ENCODE data around the gene ITLN2.

ITLN2 gene

GRCh38 chr1:160953030-160953429 is 1.6 kb downstream of the ITLN2 start:
- Histone ChIP-seq H3K27ac (ENCODE audit: extremely low read depth, low read depth, low read length) (no peak overlapping the region), H3K4me3 (ENCODE audit: low read depth, low read length) (no peak overlapping the region), H3K9me3 (ENCODE audit: control insufficient read depth, insufficient read depth, low read depth, low read length) (no peaks in the 10 kb centered on the region), H3K4me1 (ENCODE audit: control insufficient read depth, insufficient read depth, low read length) (no peaks in the 10 kb centered on the region), H3K36me3 (ENCODE audit: control insufficient read depth in 2 of 2, insufficient read depth in 1 of 2, low read length in 2 of 2) (no peaks in the 10 kb centered on the region)
- ChIA-PET POLR2A (no interaction called here), CTCF (interaction anchor here (0.5 to 6.7 kb wide), 28 partner anchors 10 to 525 kb away, joined by 3 to 132 read pairs (median 4); partner anchors contain the start of gene KLHDC9)
- no peak for TF ChIP-seq ZNF76 (tag by site-specific recombination; IDR thresholded peaks at IDR 0.05; ENCODE audit: borderline replicate concordance, low read depth)
- TF ChIP-seq ZNF280D (tag by site-specific recombination; IDR thresholded peaks at IDR 0.05) = no peak
- no peak for TF ChIP-seq KLF7 (tag by site-specific recombination; IDR thresholded peaks at IDR 0.05; ENCODE audit: borderline replicate concordance)
- no peak for TF ChIP-seq ZBTB11 (tag by site-specific recombination; conservative IDR thresholded peaks at IDR 0.05; ENCODE audit: low read depth)
- TF ChIP-seq KLF1 (tag by site-specific recombination; IDR thresholded peaks at IDR 0.05) = no peak
- TF ChIP-seq ZNF266 (tag by site-specific recombination; IDR thresholded peaks at IDR 0.05; ENCODE audit: low read depth) = no peak
- TF ChIP-seq TSHZ1 (tag by site-specific recombination; IDR thresholded peaks at IDR 0.05; ENCODE audit: borderline replicate concordance) = no peak
- no peak for TF ChIP-seq ZNF211 (tag by site-specific recombination; IDR thresholded peaks at IDR 0.05; ENCODE audit: low read depth)
- TF ChIP-seq ZNF223 (tag by site-specific recombination; IDR thresholded peaks at IDR 0.05) = no peak
- TF ChIP-seq YY2 (tag by site-specific recombination; IDR thresholded peaks at IDR 0.05) = no peak
- no peak for TF ChIP-seq ZNF121 (tag by site-specific recombination; IDR thresholded peaks at IDR 0.05)
- TF ChIP-seq ZNF341 (tag by site-specific recombination; IDR thresholded peaks at IDR 0.05; ENCODE audit: low read depth) = no peak
- TF ChIP-seq TRIM28 (IDR thresholded peaks at IDR 0.05; ENCODE audit: borderline replicate concordance, low read length) = no peak

- TF ChIP-seq ZNF704 (tag by site-specific recombination; IDR thresholded peaks at IDR 0.05) (no peak), ZBTB8A (tag by site-specific recombination; IDR thresholded peaks at IDR 0.05) (no peak), ZNF146 (tag by site-specific recombination; IDR thresholded peaks at IDR 0.05) (no peak), SCRT2 (tag by site-specific recombination; IDR thresholded peaks at IDR 0.05) (no peak), ZNF341 (tag by site-specific recombination; IDR thresholded peaks at IDR 0.05; ENCODE audit: low read depth) (no peak), ZNF707 (tag by site-specific recombination; IDR thresholded peaks at IDR 0.05) (no peak), SALL2 (tag by site-specific recombination; IDR thresholded peaks at IDR 0.05; ENCODE audit: borderline replicate concordance) (no peak), ZNF843 (tag by site-specific recombination; IDR thresholded peaks at IDR 0.05) (no peak), YY1 (tag by site-specific recombination; IDR thresholded peaks at IDR 0.05) (no peak), ZNF426 (tag by site-specific recombination; IDR thresholded peaks at IDR 0.05) (no peak), ZNF629 (tag by site-specific recombination; IDR thresholded peaks at IDR 0.05) (no peak)
- H3K4me3 ChIP-seq (ENCODE audit: low read depth, low read length) = no peak overlapping the region
- ChIA-PET CTCF (interaction anchor here (0.6 to 6.7 kb wide), 52 partner anchors 9 to 524 kb away, joined by 3 to 132 read pairs (median 4); partner anchors contain the start of gene KLHDC9), POLR2A (no interaction called here)
- H3K27ac ChIP-seq (ENCODE audit: extremely low read depth, low read depth, low read length) = no peak overlapping the region
- H3K9me3 ChIP-seq (ENCODE audit: control insufficient read depth, insufficient read depth, low read depth, low read length) = no peaks in the 10 kb centered on the region
- H3K4me1 ChIP-seq (ENCODE audit: control insufficient read depth, insufficient read depth, low read length) = no peaks in the 10 kb centered on the region
- H3K36me3 ChIP-seq (ENCODE audit: control insufficient read depth in 2 of 2, insufficient read depth in 1 of 2, low read length in 2 of 2) = no peaks in the 10 kb centered on the region
These were observed 2.5 kb downstream of the ITLN2 start for GRCh38 chr1:160952129-160952510.
